GM19193 (cell line): ENCODE data around the gene EMC1.
A peak's percentile ranks its signal among the peaks of the same experiment; 100 is the strongest.
"Not testable (repeated sequence)": the region's sequence is repeated elsewhere in the genome, so short reads cannot be mapped to it uniquely, and the experiment has no call there.

Source experiments
- POLR2A ChIP-seq: IDR thresholded peaks from 4 replicates; pipeline ENCODE4 v1.6.1; 2011; ENCODE audit not compliant: insufficient read depth, insufficient read length; ENCODE audit errors: extremely low read depth

EMC1 gene

GRCh38 chr1:19251305-19252196 is at the start of gene EMC1, which contains the start of gene MRTO4:
Gene EMC1 (minus strand): TSS chr1:19251524. CDS start chr1:19251509, 15 bp downstream.
Gene MRTO4 (plus strand): TSS chr1:19251805. CDS start chr1:19251836, 31 bp downstream.
- TF ChIP-seq POLR2A: peak; percentile 94

- TF ChIP-seq POLR2A: no peak
These were observed 48.9 kb upstream of the EMC1 start for GRCh38 chr1:19300211-19300610.

- no peak for TF ChIP-seq POLR2A
These were observed 43.3 kb upstream of the EMC1 start for GRCh38 chr1:19294638-19295037.

GRCh38 chr1:19289244-19289643 is 37.9 kb upstream of the EMC1 start:
- no peak for TF ChIP-seq POLR2A

GRCh38 chr1:19288324-19289241 is 37.3 kb upstream of the EMC1 start, which contains the start of gene AKR7A3:
Gene AKR7A3 (minus strand): TSS chr1:19288770. CDS start chr1:19288709, 61 bp downstream.
- TF ChIP-seq POLR2A: not testable (repeated sequence)

GRCh38 chr1:19287436-19288185 is 36.3 kb upstream of the EMC1 start:
- TF ChIP-seq POLR2A: no peak

- TF ChIP-seq POLR2A: no peak
These were observed 33.6 kb upstream of the EMC1 start for GRCh38 chr1:19284881-19285280.

- TF ChIP-seq POLR2A: no peak
These were observed 32.6 kb upstream of the EMC1 start for GRCh38 chr1:19283891-19284290.

- TF ChIP-seq POLR2A: no peak
These were observed 23.3 kb upstream of the EMC1 start for GRCh38 chr1:19274636-19275035.

GRCh38 chr1:19273106-19273843 is 22.0 kb upstream of the EMC1 start:
- no peak for TF ChIP-seq POLR2A

GRCh38 chr1:19272064-19272463 is 20.7 kb upstream of the EMC1 start:
- no peak for TF ChIP-seq POLR2A

GRCh38 chr1:19268445-19268844 is 17.1 kb upstream of the EMC1 start:
- no peak for TF ChIP-seq POLR2A

- no peak for TF ChIP-seq POLR2A
These were observed 11.4 kb upstream of the EMC1 start for GRCh38 chr1:19262744-19263143.

- peak; percentile 25 for TF ChIP-seq POLR2A
These were observed 10.7 kb upstream of the EMC1 start for GRCh38 chr1:19262047-19262446.
